HepG2 (cell line): ENCODE data around the gene TOM1L2. TPM values are rescaled to one million over a fixed set of nuclear protein-coding genes. Genes with fewer than 3 reads are reported as not detected.

ENCODE experiments used
- CHCHD3 ChIP-seq: sonication (generic); formaldehyde crosslinking; IDR thresholded peaks from 2 replicates; pipeline ENCODE4 v1.8.0; 2022; ENCODE audit warnings: mild to moderate bottlenecking, missing genetic modification reagents, moderate library complexity
- FOSL1 ChIP-seq: sonication (generic); formaldehyde crosslinking; IDR thresholded peaks from 2 replicates; pipeline ENCODE4 v1.9.0; 2021; ENCODE audit warnings: missing genetic modification reagents, borderline replicate concordance
- HHEX ChIP-seq: IDR thresholded peaks from 2 replicates; pipeline ENCODE4 v1.6.1; 2016; ENCODE audit warnings: control low read depth
- HMG20B ChIP-seq: conservative IDR thresholded peaks from 2 replicates; pipeline ENCODE4 v1.6.1; 2016; ENCODE audit warnings: missing genetic modification reagents, missing compliant biosample characterization
- HOXA3 ChIP-seq: sonication (generic); formaldehyde crosslinking; IDR thresholded peaks from 2 replicates; pipeline ENCODE4 v1.5.0; 2020; ENCODE audit warnings: missing genetic modification reagents
- HOXA5 ChIP-seq: sonication (generic); formaldehyde crosslinking; IDR thresholded peaks from 2 replicates; pipeline ENCODE4 v1.4.0; 2020; ENCODE audit warnings: missing genetic modification reagents
- MTA1 ChIP-seq: sonication (generic); formaldehyde crosslinking; IDR thresholded peaks from 2 replicates; pipeline ENCODE4 v1.4.0; 2020; ENCODE audit warnings: missing genetic modification reagents, mild to moderate bottlenecking, borderline replicate concordance
- NKX3-1 ChIP-seq: sonication (generic); formaldehyde crosslinking; IDR thresholded peaks from 2 replicates; pipeline ENCODE4 v1.5.0; 2020; ENCODE audit warnings: missing genetic modification reagents
- PAXIP1 ChIP-seq: sonication (generic); formaldehyde crosslinking; conservative IDR thresholded peaks from 2 replicates; pipeline ENCODE4 v1.4.0; 2020; ENCODE audit warnings: mild to moderate bottlenecking, missing genetic modification reagents, moderate library complexity
- SALL1 ChIP-seq: sonication (generic); formaldehyde crosslinking; IDR thresholded peaks from 2 replicates; pipeline ENCODE4 v1.8.0; 2022; ENCODE audit warnings: mild to moderate bottlenecking, missing genetic modification reagents
- SIX1 ChIP-seq: sonication (generic); formaldehyde crosslinking; IDR thresholded peaks from 2 replicates; pipeline ENCODE4 v1.4.0; 2020; ENCODE audit warnings: missing genetic modification reagents, borderline replicate concordance
- TMF1 ChIP-seq: sonication (generic); formaldehyde crosslinking; IDR thresholded peaks from 2 replicates; pipeline ENCODE4 v1.8.1; 2022; ENCODE audit warnings: low read depth, missing genetic modification reagents
- ZBTB40 ChIP-seq, 2 experiments: fragments of 450-650 bp in 1 of 2; sonication (generic) in 1 of 2; formaldehyde crosslinking in 1 of 2; IDR thresholded peaks; 2 replicates each; pipeline versions ENCODE4 v1.6.1 to v1.8.0; 2016 to 2022; ENCODE audit warnings: antibody characterized with exemption in 1 of 2, mild to moderate bottlenecking in 1 of 2, missing genetic modification reagents in 1 of 2
- ZNF230 ChIP-seq: sonication (generic); formaldehyde crosslinking; IDR thresholded peaks from 2 replicates; pipeline ENCODE4 v1.4.0; 2020; ENCODE audit warnings: mild to moderate bottlenecking, missing genetic modification reagents
- ZNF264 ChIP-seq: sonication (generic); formaldehyde crosslinking; IDR thresholded peaks from 2 replicates; pipeline ENCODE4 v1.4.0; 2020; ENCODE audit warnings: missing genetic modification reagents
- ZNF292 ChIP-seq: sonication (generic); formaldehyde crosslinking; IDR thresholded peaks from 2 replicates; pipeline ENCODE4 v1.8.1; 2022; ENCODE audit warnings: mild to moderate bottlenecking, low read depth, missing genetic modification reagents, borderline replicate concordance
- ZNF468 ChIP-seq: sonication (generic); formaldehyde crosslinking; IDR thresholded peaks from 2 replicates; pipeline ENCODE4 v1.8.0; 2022; ENCODE audit warnings: mild to moderate bottlenecking, moderate library complexity, missing genetic modification reagents
- ZNF674 ChIP-seq: sonication (generic); formaldehyde crosslinking; IDR thresholded peaks from 2 replicates; pipeline ENCODE4 v1.5.0; 2020; ENCODE audit warnings: low read depth, mild to moderate bottlenecking, missing genetic modification reagents
- polyA plus RNA-seq, 8 experiments: library from polyadenylated mRNA; depleted of rRNA in 3 of 8; stranded (reverse) in 7 of 8; unstranded in 1 of 8; fragments of >200 nt; fragmentation: Illumina TruSeq in 4 of 8; extraction: Trizol in 4 of 8; gene quantifications; 2 replicates each; pipeline versions ENCODE4 v1.2.1 to v1.2.3, GENCODE V29; 2011 to 2016; ENCODE audit warnings: low read depth in 4 of 8, missing spikeins in 1 of 8, mixed read lengths in 1 of 8; ENCODE audit not compliant: insufficient read depth in 1 of 8
- total RNA-seq, 5 experiments: library from RNA; depleted of rRNA; stranded (reverse); fragments of >200 nt; fragmentation: Illumina TruSeq; extraction: Trizol; gene quantifications; 2 replicates each; pipeline ENCODE4 v1.2.3, GENCODE V29; 2016; ENCODE audit warnings: low read depth in 1 of 5

The TOM1L2 gene
- total and polyA plus RNA-seq, 2 of the 13 experiments (the other 11 are each of a cell fraction or from before 2014, with no cell fraction given) = 4.7 to 7.4 TPM

GRCh38 chr17:17836250-17836817, 135.9 kb downstream of the TOM1L2 start (continued):
- no peak for TF ChIP-seq ZBTB40 (IDR thresholded peaks at IDR 0.05)
- TF ChIP-seq ZBTB40 (CRISPR knock-in tag; IDR thresholded peaks at IDR 0.05) = peak; percentile 68; the same call in 1 of the 2 replicates
- TF ChIP-seq ZNF264 = peak; percentile 83; the same call in 1 of the 2 replicates
- 0 out of 2 replicates have a peak, but pooled peaks have one; percentile 7 for TF ChIP-seq ZNF292 (CRISPR knock-in tag)
- peak; percentile 84; the same call in 1 of the 2 replicates for TF ChIP-seq NKX3-1
- TF ChIP-seq ZNF674 = no peak
- TF ChIP-seq SIX1 (CRISPR knock-in tag) = peak; percentile 62; the same call in 1 of the 2 replicates
- peak; percentile 10; the same call in 1 of the 2 replicates for TF ChIP-seq FOSL1 (CRISPR knock-in tag)
- TF ChIP-seq HHEX (CRISPR knock-in tag) = no peak
- TF ChIP-seq TMF1 = peak; percentile 53; the same call in 1 of the 2 replicates
- no peak for TF ChIP-seq MTA1
- TF ChIP-seq ZNF230 = no peak; the same call in 1 of the 2 replicates
- peak; percentile 71; the same call in 1 of the 2 replicates for TF ChIP-seq ZNF468 (CRISPR knock-in tag)
- peak; percentile 94 for TF ChIP-seq HOXA5 (CRISPR knock-in tag)
- peak; percentile 65 for TF ChIP-seq PAXIP1 (CRISPR knock-in tag)
- peak; percentile 89; the same call in 1 of the 2 replicates for TF ChIP-seq SALL1 (CRISPR knock-in tag)
- TF ChIP-seq HMG20B (CRISPR knock-in tag) = no peak
- peak; percentile 77; the same call in 1 of the 2 replicates for TF ChIP-seq CHCHD3 (CRISPR knock-in tag)
- peak; percentile 80 for TF ChIP-seq HOXA3 (CRISPR knock-in tag)
